Astrocyte of the cerebellum (primary cell): ENCODE data around the gene ZNF324.
A peak's percentile ranks its signal among the peaks of the same experiment; 100 is the strongest.

Experiments
- DNase-seq: peaks from one replicate; pipeline ENCODE4 v3.0.0-alpha.2; 2011; ENCODE audit warnings: low read depth
- H3K4me3 ChIP-seq: 2 replicates; pipeline ENCODE4 v1.5.1; 2011; ENCODE audit warnings: mild to moderate bottlenecking, low read depth, low read length, moderate library complexity
- in situ Hi-C: cut with HindIII; loops from 2 replicates; pipeline ENCODE4 v1.10.0; 2017; ENCODE audit warnings: low sequenced_read_pairs
- TF ChIP-seq, protein P1 (sequence below): IDR thresholded peaks from 2 replicates; pipeline ENCODE4 v1.5.1; 2012; ENCODE audit warnings: low read length, low read depth, moderate library complexity, mild to moderate bottlenecking; ENCODE audit errors: missing control alignments

ZNF324 gene

GRCh38 chr19:58509731-58510083, 42.8 kb downstream of the ZNF324 start:
- H3K4me3 ChIP-seq, result no peak overlapping the region
- in situ Hi-C loops, result no loop called here
- DNase-seq, result no peak
- TF ChIP-seq, protein P1, sequence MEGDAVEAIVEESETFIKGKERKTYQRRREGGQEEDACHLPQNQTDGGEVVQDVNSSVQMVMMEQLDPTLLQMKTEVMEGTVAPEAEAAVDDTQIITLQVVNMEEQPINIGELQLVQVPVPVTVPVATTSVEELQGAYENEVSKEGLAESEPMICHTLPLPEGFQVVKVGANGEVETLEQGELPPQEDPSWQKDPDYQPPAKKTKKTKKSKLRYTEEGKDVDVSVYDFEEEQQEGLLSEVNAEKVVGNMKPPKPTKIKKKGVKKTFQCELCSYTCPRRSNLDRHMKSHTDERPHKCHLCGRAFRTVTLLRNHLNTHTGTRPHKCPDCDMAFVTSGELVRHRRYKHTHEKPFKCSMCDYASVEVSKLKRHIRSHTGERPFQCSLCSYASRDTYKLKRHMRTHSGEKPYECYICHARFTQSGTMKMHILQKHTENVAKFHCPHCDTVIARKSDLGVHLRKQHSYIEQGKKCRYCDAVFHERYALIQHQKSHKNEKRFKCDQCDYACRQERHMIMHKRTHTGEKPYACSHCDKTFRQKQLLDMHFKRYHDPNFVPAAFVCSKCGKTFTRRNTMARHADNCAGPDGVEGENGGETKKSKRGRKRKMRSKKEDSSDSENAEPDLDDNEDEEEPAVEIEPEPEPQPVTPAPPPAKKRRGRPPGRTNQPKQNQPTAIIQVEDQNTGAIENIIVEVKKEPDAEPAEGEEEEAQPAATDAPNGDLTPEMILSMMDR, result no peak

DNA sequence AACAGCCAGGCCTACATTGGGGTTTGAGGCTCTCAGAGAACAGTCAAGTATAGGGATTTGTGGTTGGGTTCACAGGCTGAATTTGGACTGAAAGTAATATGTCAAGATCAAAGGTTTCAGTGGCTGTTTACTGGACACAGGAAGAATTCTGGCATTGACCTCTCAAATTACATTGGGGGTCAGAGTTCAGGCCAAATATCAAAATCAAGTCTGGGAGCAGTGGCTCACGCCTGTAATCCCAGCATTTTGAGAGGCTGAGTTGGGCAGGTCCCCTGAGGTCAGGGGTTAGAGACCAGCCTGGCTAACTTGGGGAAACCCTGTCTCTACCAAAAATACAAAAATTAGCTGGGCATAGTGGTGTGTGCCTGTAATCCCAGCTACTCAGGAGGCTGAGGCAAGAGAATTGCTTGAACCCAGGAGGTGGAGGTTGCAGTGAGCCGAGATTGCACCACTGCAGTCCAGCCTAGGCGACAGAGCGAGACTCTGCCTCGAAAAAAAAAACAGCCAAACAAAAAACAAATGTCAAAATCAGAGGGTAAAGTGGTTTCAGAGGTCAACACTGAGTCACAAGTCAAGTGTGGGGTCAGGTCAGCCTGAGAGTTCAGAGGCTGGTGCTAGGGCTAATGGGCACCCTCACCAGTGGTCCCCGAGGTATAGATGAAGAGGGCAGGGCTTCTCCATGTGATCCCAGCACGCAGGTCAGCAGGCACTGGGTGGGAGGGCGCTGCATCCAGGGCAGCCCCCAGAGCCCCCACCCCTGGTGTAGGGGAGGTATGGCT, 43.4 kb downstream of the ZNF324 start:
- H3K4me3 ChIP-seq, result no peak overlapping the region
- in situ Hi-C loops, result no loop called here
- TF ChIP-seq, protein P1, result no peak

GRCh38 chr19:58511353-58512208, 44.7 kb downstream of the ZNF324 start, which contains the start of gene SLC27A5:
Gene SLC27A5 (minus strand): TSS chr19:58511992. CDS start chr19:58511955, 37 bp downstream.
- no peak for DNase-seq
- TF ChIP-seq, protein P1, result no peak
- no peak within 1 kb of the TSS for H3K4me3 ChIP-seq
- in situ Hi-C loops, result no loop called here

More for the DNA sequence above, 43.4 kb downstream of the ZNF324 start:
- DNase-seq, result no peak

- no peak overlapping the region for H3K4me3 ChIP-seq
- TF ChIP-seq, protein P1, result no peak
- in situ Hi-C loops, result no loop called here
- no peak for DNase-seq
These were observed 46.4 kb downstream of the ZNF324 start for GRCh38 chr19:58513213-58513693.

DNA sequence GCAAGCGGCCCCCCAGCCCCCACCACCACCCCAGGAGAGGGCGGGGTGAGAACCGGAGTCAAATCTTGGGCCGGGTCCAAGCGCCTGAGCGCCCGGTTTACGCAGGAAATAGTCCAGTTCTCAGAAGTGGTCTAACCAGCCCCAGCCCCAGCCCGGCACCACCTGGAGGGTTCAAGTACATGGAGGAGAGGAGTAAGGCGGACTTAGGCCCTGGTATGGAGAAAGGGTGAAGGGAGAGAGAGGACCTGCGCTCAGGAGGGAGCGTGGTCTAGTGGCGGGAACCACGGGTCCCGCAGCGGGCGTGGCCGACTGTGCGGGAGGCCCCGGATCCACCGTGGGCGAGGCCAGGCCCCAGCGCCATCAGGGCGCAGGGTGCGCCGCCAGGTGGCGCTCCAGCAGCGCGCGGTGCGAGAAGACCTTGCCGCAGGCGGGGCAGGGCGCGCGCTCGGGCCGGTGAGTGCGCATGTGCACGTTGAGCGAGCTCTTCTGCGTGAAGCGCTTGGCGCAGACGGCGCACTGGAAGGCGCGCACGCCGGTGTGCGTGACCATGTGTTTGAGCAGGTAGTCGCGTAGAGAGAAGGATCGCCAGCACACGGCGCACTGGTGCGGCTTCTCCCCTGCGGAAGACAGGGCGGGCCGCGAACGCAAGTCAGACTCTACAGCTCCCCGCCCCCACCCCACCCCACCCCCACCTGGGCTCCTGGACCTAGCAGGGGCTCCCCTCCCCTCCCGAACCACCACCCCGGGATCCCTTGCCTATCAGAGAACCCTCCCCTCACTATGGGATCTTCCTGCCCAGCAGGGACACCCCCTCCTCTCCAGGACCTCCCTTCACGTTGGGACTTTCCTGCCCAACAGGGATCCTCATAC, 47.0 kb downstream of the ZNF324 start:
- in situ Hi-C loops, result no loop called here
- H3K4me3 ChIP-seq, result peak overlapping the region; percentile 28
- TF ChIP-seq, protein P1, result peak; percentile 79
- peak; percentile 52 for DNase-seq

- TF ChIP-seq, protein P1, result no peak
- no peak for DNase-seq
- H3K4me3 ChIP-seq, result peak overlapping the region; percentile 28
- in situ Hi-C loops, result no loop called here
These were observed 47.7 kb downstream of the ZNF324 start for GRCh38 chr19:58514564-58515022.
